DMS53 treated with DMSO at 0.1 percent for 48 hours (cell line): Measurements from ENCODE around the gene KCTD20.
"Not testable (repeated sequence)": the region's sequence is repeated elsewhere in the genome, so short reads cannot be mapped to it uniquely, and the experiment has no call there.

Experiments
- DNase-seq: peaks from one replicate; lab custom pipeline; 2025; ENCODE audit not compliant: unreplicated experiment; lab: John Stamatoyannopoulos, UW

Gene KCTD20

GRCh38 chr6:36443471-36444428 is 950 bp downstream of the KCTD20 start:
- no peak for DNase-seq

- no peak for DNase-seq
Observed at GRCh38 chr6:36444470-36444869, 1.7 kb downstream of the KCTD20 start.

- no peak for DNase-seq
Observed at GRCh38 chr6:36445621-36446020, 2.8 kb downstream of the KCTD20 start.

DNA sequence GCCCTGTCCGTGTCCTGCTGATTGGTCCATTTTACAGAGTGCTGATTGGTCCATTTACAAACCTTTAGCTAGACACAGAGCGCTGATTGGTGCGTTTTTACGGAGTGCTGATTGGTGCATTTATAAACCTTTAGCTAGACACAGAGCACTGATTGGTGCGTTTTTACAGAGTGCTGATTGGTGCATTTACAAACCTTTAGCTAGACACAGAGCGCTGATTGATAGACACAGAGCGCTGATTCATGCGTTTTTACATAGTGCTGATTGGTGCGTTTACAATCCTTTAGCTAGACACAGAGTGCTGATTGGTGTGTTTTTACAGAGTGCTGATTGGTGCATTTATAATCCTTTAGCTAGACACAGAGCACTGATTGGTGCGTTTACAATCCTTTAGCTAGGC is 6.4 kb downstream of the KCTD20 start:
- DNase-seq = not testable (repeated sequence)

DNA sequence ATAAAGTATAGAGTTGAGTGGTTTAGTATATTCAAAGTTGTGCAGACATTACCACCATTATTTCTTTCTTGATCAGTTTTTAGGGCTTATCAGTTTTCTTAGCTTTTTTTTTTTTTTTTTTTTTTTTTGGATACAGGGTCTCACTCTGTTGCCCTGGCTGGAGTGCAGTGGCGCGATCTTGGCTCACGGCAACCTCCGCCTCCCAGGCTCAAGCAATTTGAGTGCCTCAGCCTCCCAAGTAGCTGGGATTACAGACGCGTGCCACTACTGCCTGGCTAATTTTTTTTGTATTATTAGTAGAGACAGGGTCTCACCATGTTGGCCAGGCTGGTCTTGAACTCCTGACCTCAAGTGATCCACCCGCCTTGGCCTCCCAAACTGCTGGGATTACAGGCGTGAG is 10.1 kb downstream of the KCTD20 start:
- not testable (repeated sequence) for DNase-seq

DNA sequence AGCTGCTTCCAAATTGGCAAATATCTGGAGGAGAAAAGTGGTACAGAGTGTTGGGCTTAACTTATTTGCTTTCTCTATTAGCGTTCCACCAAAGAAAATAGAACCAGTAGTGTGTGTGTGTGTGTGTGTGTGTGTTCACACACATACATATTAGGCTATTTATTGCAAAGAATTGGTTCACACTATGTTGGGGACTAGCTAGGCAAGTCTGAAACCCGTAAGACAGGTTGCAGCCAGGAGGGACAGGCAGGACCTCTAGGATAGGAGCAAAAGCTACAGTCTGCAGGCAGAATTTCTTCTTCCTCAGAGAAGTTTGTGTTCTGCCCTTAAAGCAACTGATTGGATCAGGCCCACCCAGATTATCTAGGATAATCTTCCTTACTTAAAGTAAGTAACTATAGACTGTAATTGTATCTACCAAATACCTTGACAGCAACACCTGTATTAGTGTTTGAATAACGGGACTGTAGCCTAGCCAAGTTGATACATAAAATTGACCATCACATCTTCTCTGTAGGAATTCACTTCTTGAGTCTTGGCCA is 12.8 kb downstream of the KCTD20 start:
- DNase-seq = no peak

- DNase-seq = no peak
Observed at GRCh38 chr6:36459501-36459900, 16.7 kb downstream of the KCTD20 start.

DNA sequence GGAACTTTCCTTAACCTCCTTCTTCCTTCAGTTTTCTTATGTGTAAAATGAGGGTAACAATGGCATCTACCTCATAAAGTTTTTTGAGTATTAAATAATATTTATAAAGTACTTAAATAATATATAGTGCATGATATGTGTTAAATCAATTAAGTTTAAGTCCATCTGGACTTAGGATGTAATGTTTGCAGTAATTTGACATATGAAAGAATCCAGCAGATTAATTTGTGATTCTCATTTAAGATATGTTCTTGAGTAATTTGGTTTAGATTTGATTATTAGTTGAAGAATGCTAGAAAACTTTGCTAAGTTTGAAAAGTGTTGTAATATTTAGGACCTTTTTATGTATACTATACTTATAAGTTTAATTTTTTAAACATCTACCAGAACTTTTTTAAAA is 18.1 kb downstream of the KCTD20 start:
- DNase-seq = no peak

- DNase-seq = no peak
Observed at GRCh38 chr6:36461646-36462045, 18.8 kb downstream of the KCTD20 start.

DNA sequence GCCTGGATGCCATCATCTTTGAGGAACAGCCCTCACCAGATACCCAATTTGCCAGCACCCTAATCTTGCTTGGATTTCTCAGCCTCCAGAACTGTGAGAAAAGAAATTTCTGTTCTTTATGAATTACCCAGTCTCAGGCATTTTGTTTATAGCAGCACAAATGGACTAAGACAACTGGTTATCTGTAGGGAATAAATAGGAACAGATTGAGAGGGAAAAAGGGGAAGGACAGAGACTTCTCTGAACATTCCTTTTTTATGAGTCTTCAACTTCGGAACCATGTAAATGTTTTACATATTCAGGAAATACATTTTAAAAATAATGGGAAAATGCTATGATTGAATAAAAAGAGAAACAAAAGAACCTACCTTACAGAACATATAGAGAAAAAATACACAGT is 20.9 kb downstream of the KCTD20 start:
- no peak for DNase-seq

DNA sequence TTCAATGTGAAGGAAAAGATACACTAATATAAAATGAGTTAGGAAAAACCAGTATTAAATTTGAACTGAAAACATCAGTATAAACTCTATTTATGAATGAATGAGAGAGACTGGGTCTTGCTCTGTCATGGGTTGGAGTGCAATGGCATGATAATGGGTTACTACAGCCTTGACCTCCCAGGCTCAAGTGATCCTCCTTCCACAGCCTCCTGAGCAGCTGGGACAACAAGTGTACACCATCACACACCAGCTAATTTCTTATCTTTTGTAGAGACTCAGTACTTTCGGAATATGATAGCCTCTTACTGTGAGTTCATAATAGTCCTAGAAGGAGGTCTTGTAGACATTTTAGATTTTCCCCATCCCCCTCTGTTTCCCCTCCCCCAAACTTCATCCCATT is 21.4 kb downstream of the KCTD20 start:
- no peak for DNase-seq

GRCh38 chr6:36467625-36468024 is 24.8 kb downstream of the KCTD20 start:
- no peak for DNase-seq

DNA sequence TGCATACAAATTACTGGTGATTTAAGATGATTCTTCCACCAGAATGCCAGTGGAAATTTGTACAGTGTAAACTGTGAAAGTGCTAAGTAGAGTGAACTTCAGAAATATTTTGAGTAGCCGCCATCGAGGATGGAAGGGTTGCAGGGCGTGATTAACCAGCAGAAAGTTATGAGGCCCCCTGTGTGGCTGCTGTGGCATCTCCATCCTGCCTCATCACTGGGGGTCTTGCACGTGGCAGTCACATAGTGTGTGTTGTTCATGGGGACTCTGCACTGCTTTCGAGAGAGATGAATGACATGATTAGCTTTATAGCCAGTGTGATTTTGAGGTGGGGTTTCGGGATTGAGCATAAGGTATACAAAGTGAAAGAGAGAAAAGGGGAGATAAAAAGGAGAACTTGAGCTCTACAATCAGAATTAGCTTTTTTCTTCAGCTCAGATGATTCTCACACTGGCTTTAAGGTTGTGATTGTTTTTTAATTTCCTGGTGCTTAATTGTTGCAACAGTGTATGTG is 26.4 kb downstream of the KCTD20 start:
- no peak for DNase-seq

DNA sequence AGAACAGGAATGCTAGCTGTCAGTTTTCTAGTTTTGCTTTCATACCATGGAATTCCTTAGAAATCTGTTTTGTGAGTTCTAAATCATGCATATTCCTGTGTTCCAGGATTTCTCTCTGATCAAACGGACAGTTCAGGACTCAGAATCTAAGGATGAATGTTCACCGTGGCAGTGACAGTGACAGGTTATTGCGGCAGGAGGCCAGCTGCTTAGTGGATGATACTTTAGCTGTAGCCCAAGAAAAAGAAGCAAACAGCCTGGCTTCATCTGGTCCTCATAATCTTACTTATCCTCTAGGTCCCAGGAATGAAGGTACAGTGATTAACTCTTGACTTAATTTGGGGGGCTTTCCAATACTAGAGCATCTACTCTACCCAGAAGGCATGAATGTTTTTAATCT is 27.1 kb downstream of the KCTD20 start:
- no peak for DNase-seq

- no peak for DNase-seq
Observed at GRCh38 chr6:36478051-36478526, 35.3 kb downstream of the KCTD20 start.

- DNase-seq = no peak
Observed at GRCh38 chr6:36479256-36479655, 36.5 kb downstream of the KCTD20 start.

- not testable (repeated sequence) for DNase-seq
Observed at GRCh38 chr6:36483326-36483725, 40.5 kb downstream of the KCTD20 start.

GRCh38 chr6:36484736-36485135 is 41.9 kb downstream of the KCTD20 start:
- DNase-seq = no peak

DNA sequence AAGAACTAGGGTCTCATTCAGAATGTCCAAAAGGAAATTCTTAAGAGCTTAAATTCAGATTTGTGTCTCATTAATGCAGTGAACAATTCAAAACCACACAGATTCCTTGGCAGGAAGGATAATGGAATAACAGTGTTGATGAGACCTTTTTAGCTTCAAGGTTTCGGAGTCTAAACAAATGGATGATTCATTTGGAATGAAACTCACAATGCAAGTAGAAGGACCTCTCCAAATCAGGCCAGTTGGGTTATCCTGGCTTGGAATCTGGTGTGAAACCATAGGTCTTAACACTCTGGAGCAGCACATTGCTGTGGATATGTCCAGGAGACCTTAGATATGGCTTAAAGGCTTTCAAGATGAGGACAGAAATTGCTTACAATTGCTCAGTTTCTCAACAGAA is 44.9 kb downstream of the KCTD20 start:
- no peak for DNase-seq

GRCh38 chr6:36488221-36488620 is 45.4 kb downstream of the KCTD20 start:
- DNase-seq = no peak

- DNase-seq = no peak
Observed at GRCh38 chr6:36489426-36489825, 46.6 kb downstream of the KCTD20 start.

DNA sequence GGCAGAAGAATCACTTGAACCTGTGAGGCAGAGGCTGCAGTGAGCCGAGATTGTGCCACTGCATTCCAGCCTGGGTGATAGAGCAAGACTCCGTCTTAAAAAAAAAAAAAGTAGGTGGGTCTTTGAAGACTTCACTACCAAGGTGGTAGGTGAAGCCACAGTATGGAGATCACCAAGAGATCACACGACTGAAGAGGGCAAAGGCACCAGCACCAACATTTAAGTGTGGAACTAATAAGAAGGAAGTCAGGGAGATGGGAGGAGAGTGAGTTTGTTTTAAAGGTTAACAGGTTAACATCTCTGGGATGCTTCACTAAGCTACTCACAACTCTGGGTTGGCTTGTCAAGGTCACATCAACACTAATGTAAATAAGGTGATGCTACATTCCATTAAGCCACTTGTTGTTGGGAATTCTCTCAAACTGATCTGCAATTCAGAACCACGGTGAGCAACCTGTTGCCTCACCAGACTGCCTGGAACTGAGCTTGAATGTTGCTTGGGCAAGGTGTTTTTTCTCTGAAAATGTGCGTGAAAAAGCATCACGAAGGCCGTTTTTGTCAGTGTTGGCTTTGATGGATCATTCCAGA is 48.7 kb downstream of the KCTD20 start:
- DNase-seq = no peak
